Esophagus squamous epithelium (tissue), 4 donors: ENCODE data around the gene HACL1.
"Not testable (repeated sequence)": the region's sequence is repeated elsewhere in the genome, so short reads cannot be mapped to it uniquely, and the experiment has no call there.

ENCODE experiments used
- CTCF ChIP-seq, 6 experiments: fragments of 450-650 bp in 4 of 6; fragments of 200-600 bp in 2 of 6; sonication (generic) in 2 of 6; IDR thresholded peaks; one replicate each; pipeline ENCODE4 v1.5.1; 2016 to 2019; ENCODE audit warnings: antibody characterized with exemption in 6 of 6, mild to moderate bottlenecking in 4 of 6, moderate library complexity in 4 of 6
- POLR2A ChIP-seq, 4 donors: fragments of 450-650 bp; IDR thresholded peaks; one replicate each; pipeline ENCODE4 v1.6.1; 2017; ENCODE audit warnings: antibody characterized with exemption in 4 of 4, mild to moderate bottlenecking in 4 of 4, moderate library complexity in 3 of 4

- TF ChIP-seq CTCF, POLR2A (IDR thresholded peaks at IDR 0.05): not testable (repeated sequence)
These were observed 68.8 kb downstream of the HACL1 start for GRCh38 chr3:15532614-15533013.
